IPS DF 4.7 (cell line): ENCODE measurements around the gene PLAAT2.
"Not testable (repeated sequence)": the region's sequence is repeated elsewhere in the genome, so short reads cannot be mapped to it uniquely, and the experiment has no call there.

ENCODE experiments used
- DNase-seq: peaks from one replicate; pipeline ENCODE4 v3.0.0-alpha.2; 2013; ENCODE audit warnings: low spot score; ENCODE audit errors: extremely low read depth

The PLAAT2 gene

DNA sequence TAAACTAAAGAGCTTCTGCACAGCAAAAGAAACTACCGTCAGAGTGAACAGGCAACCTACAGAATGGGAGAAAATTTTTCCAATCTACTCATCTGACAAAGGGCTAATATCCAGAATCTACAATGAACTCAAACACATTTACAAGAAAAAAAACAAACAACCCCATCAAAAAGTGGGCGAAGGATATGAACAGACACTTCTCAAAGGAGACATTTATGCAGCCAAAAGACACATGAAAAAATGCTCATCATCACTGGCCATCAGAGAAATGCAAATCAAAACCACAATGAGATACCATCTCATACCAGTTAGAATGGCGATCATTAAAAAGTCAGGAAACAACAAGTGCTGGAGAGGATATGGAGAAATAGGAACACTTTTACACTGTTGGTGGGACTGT, 15.7 kb upstream of the PLAAT2 start:
- DNase-seq, result not testable (repeated sequence)

DNA sequence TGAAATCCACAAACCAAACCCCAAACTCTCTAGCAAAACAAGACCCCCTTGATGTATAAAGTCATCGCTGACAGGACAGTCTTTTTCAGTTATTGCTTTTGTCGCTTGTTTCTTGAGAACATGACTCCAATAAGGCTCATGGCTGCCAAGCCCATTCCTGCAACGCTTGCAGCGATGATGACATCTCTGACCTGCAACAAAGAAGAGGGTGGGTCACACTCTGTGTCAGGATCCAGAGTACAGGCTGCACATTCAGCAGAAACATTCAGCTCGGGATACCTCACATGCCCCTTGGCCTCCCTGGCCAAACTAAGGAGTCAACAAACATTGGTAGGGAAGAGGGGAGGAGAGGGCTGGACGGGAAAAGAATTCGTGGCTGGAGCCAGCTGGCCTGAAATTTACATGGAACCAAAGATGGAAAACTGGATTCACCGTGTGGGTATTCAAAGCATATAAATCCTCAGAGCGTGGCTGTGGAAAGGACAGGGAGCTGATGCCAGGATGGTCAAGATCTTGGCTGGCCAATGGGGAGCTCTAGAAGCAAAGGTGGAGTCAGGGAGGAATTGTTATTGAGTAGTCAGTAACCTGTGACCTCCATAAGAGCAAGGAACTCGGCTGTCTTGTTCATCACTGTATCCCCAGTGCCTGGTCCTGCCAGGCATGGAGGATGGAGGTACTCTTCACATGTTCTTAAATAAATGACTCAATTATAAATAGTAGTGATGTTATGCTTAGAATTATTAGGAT, 11.8 kb upstream of the PLAAT2 start:
- no peak for DNase-seq

DNA sequence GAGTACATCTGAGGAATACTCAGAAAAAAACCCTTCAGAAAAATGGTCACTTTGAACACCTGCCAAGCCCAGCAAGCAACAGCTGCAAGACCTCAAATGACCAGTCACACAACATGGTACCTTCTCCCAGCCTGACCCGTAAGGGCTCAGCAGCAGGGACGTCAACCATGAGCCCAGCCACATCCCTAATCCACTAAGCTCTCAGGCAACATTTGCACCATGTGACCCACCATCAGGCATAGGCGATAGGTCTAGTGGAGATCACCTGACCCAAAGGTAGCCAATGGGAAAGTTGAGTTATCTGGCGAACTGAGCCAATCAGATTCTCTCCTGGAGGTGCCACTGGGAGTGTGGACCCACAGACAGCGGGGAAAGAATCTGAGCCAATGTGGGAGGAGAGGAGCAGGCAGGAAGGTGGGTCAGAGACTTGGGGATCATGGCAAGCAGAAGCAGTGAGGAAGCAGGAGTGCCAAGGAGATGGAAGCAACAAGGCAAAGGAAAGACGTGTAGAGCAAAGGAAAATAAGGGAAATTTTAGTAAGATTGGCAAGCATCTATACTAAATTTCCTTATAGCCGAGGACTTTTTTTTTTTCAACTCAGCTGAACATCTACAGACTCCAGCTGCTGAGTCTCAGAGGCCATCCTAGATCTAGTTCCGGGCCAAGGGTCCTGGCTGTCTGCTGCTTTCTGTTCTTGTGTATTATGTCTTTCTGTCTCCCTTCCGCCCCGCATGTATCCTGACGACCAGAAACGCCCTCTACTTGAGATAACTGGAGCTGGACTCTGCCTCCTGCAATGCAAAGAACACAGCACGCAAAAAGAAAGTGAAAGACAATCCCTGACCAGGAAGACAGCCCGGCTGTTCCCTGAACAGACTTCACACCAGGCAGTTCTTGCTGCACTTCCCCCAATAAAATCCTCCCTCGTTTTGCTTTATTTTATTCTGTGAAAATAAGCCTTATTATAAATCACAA, 11.0 kb upstream of the PLAAT2 start:
- DNase-seq, result no peak

DNA sequence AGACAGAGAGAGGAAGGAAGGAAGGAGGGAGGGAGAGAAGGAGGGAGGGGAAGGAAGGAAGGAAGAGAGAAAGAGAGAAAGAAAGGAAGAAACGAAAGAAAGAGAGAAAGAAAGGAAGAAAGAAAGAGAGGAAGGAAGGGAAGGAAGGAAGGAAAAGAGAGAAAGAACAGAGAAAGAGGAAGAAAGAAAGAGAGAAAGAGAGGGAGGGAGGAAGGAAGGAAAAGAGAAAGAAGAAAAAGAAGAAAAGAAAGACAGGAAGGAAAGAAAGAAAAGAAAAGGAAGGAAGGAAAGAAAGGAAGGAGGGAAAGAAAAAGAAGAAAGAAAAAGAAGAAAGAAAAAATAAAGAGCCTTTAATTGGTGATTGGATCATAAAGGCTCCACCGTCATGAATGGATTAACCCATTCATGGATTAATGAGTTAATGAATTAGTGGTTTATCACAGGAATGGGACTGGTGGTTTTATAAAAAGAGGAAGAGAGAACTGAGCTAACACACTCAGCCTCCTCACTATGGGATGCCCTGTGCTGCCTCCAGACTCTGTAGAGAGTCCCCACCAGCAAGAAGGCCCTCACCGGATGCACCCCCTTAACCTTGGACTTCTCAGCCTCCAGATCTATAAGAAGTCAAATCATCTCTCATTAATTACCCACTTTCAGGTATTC, 9.0 kb upstream of the PLAAT2 start:
- DNase-seq, result no peak

DNA sequence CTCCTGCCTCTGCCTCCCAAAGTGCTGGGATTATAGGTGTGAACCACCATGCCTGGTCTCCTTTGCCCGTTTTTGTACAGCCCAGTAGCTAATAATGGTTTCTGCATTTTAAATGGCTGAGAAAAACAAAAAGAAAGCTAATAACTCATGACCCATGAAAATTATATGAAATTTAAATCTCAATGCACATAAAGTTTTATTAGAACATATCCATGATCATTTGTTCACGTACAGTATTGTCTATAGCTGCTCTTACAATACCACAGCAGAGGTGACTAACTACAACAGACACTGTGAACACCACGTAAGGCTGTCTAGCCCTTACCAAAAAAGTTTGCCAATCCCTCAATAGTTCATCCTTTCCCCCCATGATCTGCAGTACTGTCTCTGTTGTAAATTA, 6.4 kb upstream of the PLAAT2 start:
- DNase-seq, result no peak

DNA sequence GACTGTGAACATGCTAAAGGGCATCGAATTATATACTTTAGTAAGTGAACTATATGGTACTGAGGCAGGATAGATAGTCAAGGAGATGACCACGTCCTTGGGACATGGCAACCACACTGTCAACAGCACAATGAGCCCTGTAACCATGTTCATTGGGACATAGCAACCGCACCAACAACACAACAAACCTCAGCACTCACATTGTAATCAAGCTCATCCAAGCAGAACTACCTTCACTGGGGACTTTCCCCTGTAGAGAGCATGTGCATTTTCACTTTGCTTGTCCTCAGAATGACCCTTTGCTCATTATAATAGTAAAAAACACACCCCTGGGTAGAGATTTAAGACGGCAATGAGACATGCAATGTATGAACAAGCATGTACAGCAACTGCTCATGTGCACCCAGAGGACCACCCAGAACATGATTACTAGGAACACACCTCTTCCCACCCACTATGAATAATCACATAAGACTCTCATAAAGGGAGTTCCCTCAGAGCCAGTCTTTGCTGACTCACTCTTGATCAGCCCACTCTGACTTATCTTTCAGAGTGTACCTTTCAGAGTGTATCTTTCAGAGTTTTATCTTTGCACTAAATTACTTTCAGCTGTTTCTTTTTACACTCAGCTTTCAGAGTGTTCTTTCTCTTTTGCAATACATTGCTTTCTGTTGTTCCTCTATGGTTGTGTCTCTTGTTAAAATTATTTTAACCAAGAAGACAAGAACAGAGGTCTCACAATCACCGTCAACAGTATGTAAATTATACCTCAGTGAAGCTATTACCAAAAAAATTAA, 4.1 kb upstream of the PLAAT2 start:
- no peak for DNase-seq

DNA sequence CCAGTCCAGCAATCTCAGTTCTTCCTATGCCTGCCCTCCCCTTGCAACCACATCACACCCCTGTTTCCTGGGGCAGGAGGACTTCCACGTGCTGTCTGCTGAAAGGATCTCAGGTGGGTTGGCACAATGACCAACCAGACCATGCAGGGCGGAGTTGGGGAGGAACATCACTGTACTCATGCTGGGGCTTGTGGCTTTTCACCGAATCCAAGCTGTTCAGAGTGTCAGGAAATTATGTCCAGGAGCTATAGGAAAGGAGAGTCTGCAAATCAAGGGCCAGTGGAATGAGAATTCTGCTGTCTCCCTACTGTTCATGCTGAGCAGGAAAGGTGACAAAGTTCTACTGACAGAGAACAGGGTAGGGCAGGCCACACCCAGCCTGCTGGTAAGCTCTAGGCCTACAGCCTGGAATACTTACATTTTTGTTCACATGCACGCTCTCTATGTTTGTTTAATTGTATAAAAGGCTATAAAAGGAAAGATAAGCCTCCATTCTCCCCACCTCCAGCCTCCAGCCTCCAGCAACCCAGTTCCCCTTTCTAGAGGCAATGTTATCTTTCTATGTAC, 1.7 kb upstream of the PLAAT2 start:
- DNase-seq, result no peak

DNA sequence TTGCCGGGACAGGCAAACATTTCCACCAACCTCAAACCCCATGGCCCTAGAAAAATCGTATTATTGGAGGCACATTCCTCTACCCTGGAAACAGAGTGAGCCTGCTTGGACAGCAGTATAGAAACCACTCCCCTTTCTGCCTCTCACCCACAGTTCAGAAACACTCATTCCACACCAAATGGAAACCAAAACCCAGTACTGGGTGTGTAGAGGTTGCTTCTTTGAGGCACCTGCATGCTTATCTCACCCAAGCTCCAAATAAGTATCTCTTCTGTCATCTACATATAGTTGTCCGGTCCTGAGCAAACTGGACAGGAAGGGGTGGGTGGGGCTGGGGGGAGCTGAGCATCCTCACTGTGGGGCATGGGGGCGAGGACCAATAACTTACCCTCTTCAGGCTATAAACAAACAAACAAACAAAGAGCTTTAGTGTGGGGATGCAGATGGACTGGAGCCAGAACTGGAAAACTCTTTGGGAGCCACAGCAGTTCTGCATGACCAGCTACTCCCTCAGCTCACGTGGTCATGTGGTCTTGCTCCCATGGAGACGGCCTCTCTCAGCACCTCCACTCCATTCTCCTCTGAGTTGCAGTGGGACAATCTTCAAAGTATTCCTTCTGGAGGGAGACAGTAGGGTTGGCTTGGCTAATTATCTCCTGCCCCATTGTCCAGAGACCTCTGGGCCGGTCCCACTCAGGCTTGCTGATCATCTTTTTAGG, 1.0 kb upstream of the PLAAT2 start:
- no peak for DNase-seq

DNA sequence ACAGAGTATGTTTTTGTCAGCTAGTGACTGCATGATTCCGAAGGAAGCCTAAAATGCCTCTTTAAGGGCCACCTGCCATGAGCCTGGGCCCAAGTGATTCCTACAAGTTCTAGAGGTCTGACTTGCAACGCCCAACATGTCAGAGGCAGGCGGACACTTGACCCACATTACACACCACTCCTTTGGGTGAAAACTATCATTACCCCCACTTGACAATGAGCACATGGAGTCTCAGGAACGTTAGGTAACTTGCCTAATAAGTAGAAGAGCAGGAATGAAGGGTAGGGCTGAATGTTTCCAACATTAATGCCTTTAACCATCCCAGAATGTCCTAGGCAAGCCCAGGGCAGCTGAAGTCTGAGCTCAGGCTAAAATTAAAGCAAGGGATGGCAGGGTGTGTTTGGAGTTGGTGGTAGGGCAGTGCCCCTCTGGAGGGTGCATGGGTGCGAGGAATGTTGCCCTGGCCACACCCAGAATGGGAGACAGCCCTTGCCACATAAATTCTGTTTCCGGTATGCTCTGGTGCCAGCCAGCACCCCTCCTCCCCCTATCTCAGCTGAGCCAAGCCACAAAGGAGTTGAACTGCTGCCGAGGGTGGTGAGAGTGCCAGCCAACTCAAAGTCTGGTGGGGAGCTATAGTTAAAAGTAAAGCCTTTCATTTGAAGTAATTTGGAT, 2.5 kb downstream of the PLAAT2 start:
- DNase-seq, result no peak

DNA sequence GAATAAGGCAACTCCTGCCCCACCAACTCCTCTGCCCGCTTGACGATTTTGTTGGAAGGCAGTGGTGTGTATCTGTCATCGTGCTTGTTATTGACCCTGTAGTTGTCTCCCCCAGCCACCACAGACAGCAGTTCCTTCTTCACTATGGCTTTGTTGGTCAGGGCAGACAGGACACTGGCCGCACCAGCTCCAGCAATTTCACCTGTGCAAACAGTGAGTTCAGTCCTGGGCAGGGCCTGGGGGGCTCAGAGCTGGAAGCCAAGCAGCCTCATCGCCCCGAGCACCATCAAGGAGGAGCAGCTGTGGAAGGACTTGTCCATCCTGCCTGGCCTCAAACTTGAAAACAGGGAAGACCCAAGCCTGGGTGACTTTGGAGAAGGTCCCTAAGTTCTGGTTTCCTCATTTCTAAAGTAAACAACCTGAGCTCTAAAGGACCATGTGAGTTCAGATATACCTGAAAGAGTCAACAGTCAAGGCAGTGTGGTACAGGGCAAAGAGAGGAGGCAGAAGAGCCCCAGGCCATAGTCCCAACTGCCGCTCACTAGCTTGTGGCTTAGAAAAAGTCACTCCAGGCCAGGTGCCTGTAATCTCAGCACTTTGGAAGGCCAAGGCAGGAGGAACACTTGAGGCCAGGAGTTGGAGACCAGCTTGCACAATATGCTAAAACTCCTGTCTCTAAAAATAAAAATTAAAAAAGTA, 4.6 kb downstream of the PLAAT2 start:
- DNase-seq, result no peak

DNA sequence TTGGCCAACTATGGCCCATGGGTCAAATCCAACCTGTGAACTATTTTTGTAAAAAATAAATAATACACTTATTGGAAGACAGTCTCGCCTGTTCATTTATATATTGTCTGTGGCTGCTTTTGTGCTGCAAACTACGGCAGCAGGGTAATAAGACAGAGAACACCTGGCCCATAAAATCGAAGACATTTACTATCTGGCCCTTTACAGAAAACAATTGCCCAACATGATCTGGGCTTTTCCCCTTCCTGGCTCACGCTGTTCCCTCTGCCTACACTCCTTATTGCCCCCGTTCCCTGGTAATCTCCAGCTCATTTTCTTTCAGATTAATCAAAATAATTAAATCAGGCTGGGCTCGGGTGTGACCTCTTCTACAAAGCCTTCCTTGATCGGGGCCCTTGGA, 5.6 kb downstream of the PLAAT2 start:
- no peak for DNase-seq

DNA sequence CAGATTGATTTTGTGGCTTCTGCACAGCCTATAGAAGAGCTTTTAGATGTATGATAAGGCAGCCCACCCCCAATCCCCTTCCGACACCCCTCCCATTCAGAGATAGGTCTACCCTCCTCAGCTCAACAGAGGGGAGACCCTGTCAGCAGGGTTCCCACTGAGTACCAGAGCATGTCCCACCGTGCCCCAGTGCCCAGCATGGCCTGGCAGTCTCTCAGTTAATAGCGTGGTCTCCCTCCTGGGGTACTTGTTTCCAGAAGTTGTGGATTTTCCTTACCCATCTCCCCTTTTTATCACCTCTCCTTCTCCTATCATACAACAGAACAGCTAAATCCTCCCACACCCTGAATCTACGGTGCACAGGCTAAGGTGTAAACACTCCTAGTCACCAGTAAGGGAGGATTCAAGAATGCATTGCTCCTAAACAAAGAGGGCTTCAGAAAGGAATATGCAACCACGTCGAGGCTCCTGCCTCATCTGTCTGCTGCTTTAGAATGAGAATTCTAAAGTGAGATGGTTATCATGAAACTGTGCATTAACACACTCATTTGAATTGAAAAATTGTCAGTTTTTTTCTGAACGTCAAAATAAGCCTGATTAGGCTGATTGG, 6.7 kb downstream of the PLAAT2 start:
- DNase-seq, result no peak

DNA sequence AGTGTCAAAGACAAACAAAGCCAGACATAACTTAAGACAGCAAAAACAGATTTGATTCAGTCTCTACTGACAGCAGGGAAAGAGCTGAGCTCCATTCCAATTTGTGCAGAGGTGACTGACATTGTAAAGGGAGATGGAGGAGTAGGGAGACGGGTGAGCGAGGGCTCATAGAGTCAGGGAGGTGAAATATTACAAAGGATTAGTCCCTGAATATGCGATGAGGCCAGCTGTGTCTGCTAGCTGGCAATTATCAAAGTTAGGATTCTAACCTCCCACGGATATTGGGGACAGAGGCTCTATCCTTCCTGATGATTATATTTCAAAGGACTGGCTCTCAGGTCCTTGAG, 8.3 kb downstream of the PLAAT2 start:
- DNase-seq, result no peak

DNA sequence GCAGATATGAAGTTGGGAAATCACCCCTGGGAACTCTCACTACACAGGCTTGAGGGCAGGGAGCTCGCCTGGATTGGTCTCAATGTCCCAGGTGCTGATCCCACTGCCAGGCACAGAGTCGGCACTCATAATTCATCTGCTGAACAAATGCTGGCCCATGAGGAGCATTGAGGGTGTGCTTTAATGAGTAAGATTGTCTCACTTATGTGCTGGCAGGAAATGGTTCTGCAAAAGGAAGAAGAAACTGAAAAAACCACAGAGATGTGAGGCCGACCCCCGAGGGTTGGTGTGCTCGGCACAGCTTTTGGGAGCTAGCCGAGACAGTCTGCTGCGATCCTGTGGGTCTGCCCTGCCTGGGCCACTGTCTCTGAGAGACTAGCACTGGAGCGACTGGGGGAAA, 9.4 kb downstream of the PLAAT2 start:
- no peak for DNase-seq

DNA sequence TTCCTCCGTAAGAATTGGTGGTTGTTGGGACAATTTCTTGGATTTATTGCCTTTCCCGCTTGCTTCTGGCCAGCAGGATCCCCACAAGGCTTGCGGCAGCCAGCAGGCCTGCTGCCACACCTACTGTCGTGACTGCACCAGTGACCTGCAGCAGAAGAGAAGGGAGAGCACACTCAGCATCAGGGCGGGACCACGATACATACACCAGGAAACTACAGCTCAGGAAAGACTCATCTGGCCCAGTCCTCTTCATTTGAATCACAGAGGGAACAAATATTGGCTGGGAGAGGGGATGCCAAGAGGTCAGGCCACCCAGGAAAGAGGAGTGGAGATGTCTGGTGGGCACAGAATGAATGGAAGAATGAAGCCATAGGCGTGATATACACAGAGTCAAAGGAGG, 10.3 kb downstream of the PLAAT2 start:
- DNase-seq, result no peak

DNA sequence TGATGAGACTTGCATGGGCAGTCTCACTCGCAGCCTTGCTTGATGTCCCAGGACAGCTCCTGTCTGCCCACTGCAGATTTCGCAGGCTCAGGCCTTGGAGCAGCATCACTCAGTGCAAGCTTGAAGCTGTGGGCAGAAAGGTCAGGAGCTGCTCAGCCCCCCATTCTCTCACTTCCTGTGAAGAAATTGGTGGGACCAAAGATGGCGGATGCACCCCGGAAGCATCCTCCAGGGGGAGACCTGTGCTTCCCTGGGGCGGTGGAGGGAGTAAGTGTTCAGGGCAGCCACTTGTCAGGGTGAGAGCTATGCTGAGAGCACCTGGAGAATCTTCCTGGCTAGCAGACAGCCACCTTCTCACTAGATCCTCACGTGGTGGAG, 11.3 kb downstream of the PLAAT2 start:
- DNase-seq, result no peak

DNA sequence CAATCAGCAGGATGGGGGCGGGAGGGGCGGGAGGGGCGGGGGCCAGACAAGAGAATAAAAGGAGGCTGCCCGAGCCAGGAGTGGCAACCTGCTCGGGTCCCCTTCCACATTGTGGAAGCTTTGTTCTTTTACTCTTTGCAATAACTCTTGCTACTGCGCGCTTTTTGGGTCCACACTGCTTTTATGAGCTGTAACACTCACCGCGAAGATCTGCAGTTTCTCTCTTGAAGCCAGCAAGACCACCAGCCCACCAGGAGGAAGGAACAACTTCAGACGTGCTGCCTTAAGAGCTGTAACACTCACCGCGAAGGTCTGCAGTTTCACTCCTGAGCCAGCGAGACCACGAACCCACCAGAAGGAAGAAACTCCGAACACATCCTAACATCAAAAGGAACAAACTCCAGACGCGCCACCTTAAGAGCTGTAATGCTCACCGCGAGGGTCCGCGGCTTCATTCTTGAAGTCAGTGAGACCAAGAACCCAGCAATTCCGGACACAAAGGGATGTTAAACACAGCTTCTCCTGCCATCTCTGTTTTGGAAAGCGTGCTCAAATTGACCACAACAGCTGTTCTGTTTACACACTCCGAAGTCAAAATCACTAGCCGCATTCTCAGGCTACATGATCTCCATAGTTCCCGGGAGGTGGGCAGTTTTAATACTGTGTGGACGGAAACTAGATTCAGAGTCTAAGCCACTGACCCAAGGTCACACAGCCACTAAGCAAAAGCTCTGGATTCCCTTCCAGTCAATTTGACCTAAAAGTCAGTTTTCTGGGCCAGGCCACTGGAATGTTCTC, 11.9 kb downstream of the PLAAT2 start:
- DNase-seq, result no peak

DNA sequence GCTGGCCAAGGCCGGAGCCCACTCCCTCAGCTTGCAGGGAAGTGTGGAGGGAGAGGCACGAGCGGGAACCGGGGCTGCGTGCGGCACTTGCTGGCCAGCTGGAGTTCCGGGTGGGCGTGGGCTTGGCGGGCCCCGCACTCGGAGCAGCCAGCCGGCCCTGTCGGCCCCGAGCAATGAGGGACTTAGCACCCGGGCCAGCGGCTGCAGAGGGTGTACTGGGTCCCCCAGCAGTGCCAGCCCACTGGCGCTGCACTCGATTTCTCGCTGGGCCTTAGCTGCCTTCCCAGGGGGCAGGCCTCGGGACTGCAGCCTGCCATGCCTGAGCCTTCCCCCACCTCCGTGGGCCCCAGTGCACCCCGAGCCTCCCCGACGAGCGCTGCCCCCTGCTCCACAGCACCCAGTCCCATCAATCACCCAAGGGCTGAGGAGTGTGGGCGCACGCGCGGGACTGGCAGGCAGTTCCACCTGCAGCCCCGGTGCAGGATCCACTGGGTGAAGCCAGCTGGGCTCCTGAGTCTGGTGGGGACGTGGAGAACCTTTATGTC, 13.0 kb downstream of the PLAAT2 start:
- not testable (repeated sequence) for DNase-seq
